ENCODE measurements around the gene NEK1.

The NEK1 gene

DNA sequence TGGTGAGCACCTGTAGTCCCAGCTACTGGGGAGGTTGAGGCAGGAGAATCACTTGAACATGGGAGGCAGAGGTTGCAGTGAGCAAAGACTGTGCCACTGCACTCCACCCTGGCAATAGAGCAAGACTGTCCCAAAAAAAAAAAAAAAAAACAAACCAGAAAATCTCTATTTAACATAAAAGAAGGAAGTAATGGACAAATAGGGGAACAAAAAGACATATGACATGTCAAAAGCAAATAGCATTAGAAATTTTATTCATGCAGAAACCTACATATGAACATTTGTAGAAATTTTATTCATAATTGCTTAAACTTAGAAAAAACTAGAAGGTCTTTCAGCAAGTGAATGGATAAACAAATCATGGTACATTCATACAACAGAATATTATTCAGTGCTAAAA, 244.6 kb downstream of the NEK1 start:
- no peak for DNase-seq (ENCODE audit: low read depth in 2 of 2)

DNA sequence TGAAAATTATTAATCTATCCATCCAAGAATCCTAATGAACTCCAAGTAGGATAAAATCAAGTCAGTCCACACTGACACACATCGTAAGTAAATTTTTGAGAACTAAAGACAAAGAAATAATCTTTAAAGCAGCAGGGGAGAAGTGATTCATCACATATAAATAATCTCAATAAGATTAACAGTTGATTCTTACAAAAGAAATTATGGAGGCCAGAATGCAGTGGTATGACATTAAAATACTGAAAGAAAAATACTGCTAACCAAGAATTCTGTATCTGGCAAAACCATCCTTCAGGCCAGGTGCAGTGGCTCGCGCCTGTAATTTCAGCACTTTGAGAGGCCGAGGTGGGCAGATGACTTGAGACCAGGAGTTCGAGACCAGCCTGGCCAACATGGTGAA, 245.6 kb downstream of the NEK1 start:
- no peak for DNase-seq (ENCODE audit: low read depth in 2 of 2)

- DNase-seq (ENCODE audit: low read depth in 2 of 2) = no peak
These were observed 249.8 kb downstream of the NEK1 start for GRCh38 chr4:169362607-169363006.

DNA sequence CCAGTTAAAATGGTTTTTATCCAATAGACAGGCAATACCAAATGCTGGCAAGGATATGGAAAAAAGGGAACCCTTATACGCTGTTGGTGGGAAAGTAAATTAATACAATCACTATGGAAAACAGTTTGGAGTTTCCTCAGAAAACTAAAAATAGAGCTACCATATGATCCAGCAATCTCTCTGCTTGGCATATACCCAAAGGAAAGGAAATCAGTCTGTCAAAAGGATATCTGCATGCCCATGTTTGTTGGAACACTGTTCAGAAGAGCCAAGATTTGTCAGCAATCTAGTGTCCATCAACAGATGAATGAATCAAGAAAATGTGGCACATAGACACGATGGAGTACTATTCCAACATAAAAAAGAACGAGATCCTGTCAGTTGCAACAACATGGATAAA, 250.6 kb downstream of the NEK1 start:
- DNase-seq (ENCODE audit: low read depth in 2 of 2) = no peak

GRCh38 chr4:169359961-169360360, 252.4 kb downstream of the NEK1 start:
- no peak for DNase-seq (ENCODE audit: low read depth in 2 of 2)

DNA sequence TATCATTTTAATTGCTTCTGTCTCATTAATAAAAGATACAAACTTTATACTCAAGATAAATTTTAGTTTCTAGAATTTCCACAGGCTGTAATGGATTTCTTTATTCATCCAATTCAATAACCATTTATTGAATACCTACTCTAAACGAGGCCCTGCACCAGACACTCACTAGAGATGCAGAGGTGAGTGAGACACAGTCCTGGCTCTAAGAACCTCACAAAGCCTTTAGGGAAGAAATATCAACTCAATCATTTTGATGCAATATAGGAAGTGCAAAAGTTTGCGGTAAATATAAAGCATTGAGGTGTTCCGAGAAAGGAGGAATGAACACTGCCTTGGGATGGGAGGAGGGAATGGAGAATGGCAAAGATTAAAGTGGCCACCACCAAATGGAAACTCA, 260.0 kb downstream of the NEK1 start:
- DNase-seq (ENCODE audit: low read depth in 2 of 2) = no peak

DNA sequence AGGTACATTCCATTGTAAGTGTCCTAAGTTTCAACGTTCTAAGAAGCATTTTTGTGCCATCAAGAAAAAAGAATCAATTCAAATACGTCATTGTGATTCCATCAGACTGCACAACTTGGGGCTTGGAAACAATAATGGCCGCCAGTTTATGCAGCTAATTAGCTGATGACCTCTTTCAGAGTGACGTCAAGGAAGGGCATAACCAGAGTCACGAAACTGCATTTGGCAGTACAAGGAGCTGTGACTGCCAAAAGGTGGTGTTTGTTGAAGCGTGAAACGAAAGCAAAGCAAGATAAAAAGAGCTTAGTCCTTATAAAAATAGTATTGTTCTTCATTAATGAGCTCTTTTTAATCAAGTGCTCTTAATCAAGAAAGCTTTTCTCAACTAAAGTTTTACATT, 260.5 kb downstream of the NEK1 start:
- no peak for DNase-seq (ENCODE audit: low read depth in 2 of 2)

DNA sequence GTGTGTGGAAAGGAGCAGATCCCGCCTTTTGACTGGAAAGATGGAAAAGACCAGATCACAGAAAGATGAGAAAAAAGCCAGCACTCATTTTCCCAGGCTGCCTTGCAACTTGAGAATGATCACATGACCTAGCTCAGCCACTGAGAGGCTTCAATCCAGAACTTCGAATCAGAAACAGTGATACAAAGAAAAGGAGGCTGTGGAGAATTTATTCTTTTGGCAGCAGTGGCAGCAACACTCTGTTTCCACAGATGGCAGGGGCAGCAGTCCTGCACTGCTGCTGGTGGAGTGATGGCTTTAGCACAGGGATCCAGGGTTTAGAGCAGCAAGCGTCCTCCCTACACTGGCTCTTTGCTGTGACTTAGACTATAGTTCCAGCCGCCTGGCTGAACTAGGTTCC, 263.8 kb downstream of the NEK1 start:
- no peak for DNase-seq (ENCODE audit: low read depth in 2 of 2)

DNA sequence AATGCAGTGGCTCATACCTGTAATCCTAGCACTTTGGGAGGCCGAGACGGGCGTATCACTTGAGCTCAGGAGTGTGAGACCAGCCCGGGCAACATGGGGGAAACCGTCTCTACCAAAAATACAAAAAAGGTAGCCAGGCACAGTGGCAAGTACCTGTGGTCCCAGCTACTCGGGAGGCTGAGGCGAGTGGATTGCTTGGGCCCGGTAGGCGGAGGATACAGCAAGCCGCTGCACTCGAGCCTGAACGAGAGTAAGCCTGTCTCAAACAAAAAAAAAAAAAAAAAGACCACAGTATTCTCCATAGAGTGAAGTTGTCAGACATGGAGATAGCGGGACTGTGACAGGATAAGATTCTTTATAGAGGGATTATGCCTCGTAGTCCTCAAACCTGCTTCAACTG, 265.5 kb downstream of the NEK1 start:
- no peak for DNase-seq (ENCODE audit: low read depth in 2 of 2)

DNA sequence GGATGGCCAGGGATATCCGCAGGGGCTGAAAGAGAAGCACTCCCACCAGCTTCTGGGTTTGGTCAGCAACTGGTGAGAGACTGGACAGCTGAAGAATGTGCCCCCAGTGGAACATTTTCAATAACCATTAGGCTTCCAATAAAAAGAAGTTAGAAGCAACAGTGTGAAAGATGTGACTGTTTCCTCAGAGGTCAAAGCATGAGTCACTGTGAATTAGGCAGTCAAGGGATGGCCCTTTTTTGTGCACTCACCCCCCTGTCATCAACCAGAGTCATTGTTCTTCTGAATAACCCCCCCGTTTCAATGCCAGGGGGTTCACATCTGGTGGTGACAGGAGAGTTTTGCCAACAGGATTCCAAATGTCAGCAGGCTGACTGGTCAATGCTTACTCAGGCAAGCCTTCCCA, 267.1 kb downstream of the NEK1 start:
- DNase-seq (ENCODE audit: low read depth in 2 of 2) = no peak
